Natural killer cell (primary cell): Measurements from ENCODE around the gene CWC27. TPM values are rescaled to one million over a fixed set of nuclear protein-coding genes. Genes with fewer than 3 reads are reported as not detected.

Source experiments
- ATAC-seq, 3 donors: fragments of 150-1000 bp in 2 of 3; fragments of 200-7000 bp in 1 of 3; cut with Tn5 transposase; 1 replicate in 1 of 3; 2 replicates in 2 of 3; pipeline ENCODE4 v1.10.0; 2021; ENCODE audit warnings: mild to moderate bottlenecking in 2 of 3, moderate library complexity in 2 of 3
- DNase-seq, 2 donors: peaks; one replicate each; pipeline versions ENCODE4 v3.0.0 to v3.0.0-alpha.2; 2013 to 2021; ENCODE audit warnings: mixed read lengths in 1 of 2
- H3K27ac ChIP-seq: one replicate; pipeline ENCODE4 v1.5.1; 2013; ENCODE audit warnings: mild to moderate bottlenecking, low read length
- H3K27me3 ChIP-seq: one replicate; pipeline ENCODE4 v1.6.1; 2013; ENCODE audit warnings: low read length; ENCODE audit not compliant: control insufficient read depth, insufficient read depth
- H3K36me3 ChIP-seq: one replicate; pipeline ENCODE4 v1.6.1; 2013; ENCODE audit warnings: low read length; ENCODE audit not compliant: control insufficient read depth, insufficient read depth
- H3K4me1 ChIP-seq: one replicate; pipeline ENCODE4 v1.6.1; 2013; ENCODE audit warnings: low read length; ENCODE audit not compliant: control insufficient read depth, insufficient read depth
- H3K4me3 ChIP-seq: one replicate; pipeline ENCODE4 v1.5.1; 2013; ENCODE audit warnings: low read length
- H3K9me3 ChIP-seq: one replicate; pipeline ENCODE4 v1.6.1; 2013; ENCODE audit warnings: low read length; ENCODE audit not compliant: control insufficient read depth, insufficient read depth
- H3K27ac Mint-ChIP-seq, 2 donors: one replicate each; pipeline ENCODE4 v1.8.0; 2022; ENCODE audit warnings: mild to moderate bottlenecking in 2 of 2, mixed read lengths in 2 of 2, moderate library complexity in 1 of 2
- H3K27me3 Mint-ChIP-seq, 2 donors: one replicate each; pipeline ENCODE4 v1.8.0; 2022; ENCODE audit warnings: low read depth in 2 of 2, mixed read lengths in 2 of 2
- H3K36me3 Mint-ChIP-seq: one replicate; pipeline ENCODE4 v1.8.0; 2022; ENCODE audit warnings: mixed read lengths
- H3K4me1 Mint-ChIP-seq, 2 donors: one replicate each; pipeline ENCODE4 v1.8.0; 2022; ENCODE audit warnings: mixed read lengths in 2 of 2
- H3K4me3 Mint-ChIP-seq: one replicate; pipeline ENCODE4 v1.8.0; 2022; ENCODE audit warnings: mild to moderate bottlenecking, moderate library complexity, mixed read lengths
- H3K9me3 Mint-ChIP-seq, 2 donors: one replicate each; pipeline ENCODE4 v1.8.0; 2022; ENCODE audit warnings: mixed read lengths in 2 of 2
- WGBS: methylation state at CpG from one replicate; pipeline ENCODE4 v1.1.7; 2013; ENCODE audit warnings: missing lambda C conversion rate; ENCODE audit not compliant: insufficient coverage; 5-methylcytosine and 5-hydroxymethylcytosine counted together
- intact Hi-C: fragments of 100-400 bp; cut with micrococcal nuclease; formaldehyde crosslinking; loops from one replicate; pipeline ENCODE4 v1.14.2; 2022
- total RNA-seq, 4 donors: library from RNA; stranded (reverse); fragments of 120-200 nt in 1 of 4; gene quantifications; one replicate each; pipeline versions ENCODE4 v1.2.3 to v1.2.4, GENCODE V29; 2013 to 2022
- TF ChIP-seq, protein P1 (sequence below): fragments of 200-600 bp; IDR thresholded peaks from one replicate; pipeline ENCODE4 v1.8.0; 2022; ENCODE audit warnings: antibody characterized with exemption

Gene CWC27
- total RNA-seq, 3 donors from 2014 or later (not counting 1 experiment from before 2014, with no cell fraction given): 21.6 to 26.3 (median 25.7) TPM

DNA sequence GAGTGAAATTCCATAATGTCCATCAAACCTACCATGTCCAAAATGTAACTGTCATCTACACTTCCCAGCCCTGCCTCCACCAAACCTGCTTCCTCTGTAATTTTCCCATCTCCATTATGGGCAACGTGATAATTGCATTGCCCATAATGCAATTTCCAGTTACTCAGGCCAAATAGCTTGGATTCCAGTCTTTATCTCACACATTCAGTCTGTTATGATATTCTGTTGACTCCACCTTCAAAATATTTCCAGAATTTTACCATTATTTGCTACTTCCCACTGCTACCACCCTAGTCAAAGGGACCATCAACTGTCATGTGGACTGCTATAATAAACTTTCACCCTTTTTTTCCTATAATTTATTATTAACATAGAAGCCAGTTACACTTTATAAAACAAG, 256.0 kb downstream of the CWC27 start:
- no peak overlapping the region for H3K27ac ChIP-seq
- H3K4me3 Mint-ChIP-seq: no peak overlapping the region
- TF ChIP-seq, protein P1, sequence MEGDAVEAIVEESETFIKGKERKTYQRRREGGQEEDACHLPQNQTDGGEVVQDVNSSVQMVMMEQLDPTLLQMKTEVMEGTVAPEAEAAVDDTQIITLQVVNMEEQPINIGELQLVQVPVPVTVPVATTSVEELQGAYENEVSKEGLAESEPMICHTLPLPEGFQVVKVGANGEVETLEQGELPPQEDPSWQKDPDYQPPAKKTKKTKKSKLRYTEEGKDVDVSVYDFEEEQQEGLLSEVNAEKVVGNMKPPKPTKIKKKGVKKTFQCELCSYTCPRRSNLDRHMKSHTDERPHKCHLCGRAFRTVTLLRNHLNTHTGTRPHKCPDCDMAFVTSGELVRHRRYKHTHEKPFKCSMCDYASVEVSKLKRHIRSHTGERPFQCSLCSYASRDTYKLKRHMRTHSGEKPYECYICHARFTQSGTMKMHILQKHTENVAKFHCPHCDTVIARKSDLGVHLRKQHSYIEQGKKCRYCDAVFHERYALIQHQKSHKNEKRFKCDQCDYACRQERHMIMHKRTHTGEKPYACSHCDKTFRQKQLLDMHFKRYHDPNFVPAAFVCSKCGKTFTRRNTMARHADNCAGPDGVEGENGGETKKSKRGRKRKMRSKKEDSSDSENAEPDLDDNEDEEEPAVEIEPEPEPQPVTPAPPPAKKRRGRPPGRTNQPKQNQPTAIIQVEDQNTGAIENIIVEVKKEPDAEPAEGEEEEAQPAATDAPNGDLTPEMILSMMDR: no peak
- no peak for ATAC-seq
- H3K9me3 Mint-ChIP-seq: no peaks in the 10 kb centered on the region
- H3K27me3 ChIP-seq: no peaks in the 10 kb centered on the region
- no peaks in the 10 kb centered on the region for H3K9me3 ChIP-seq
- H3K4me1 ChIP-seq: no peaks in the 10 kb centered on the region
- intact Hi-C loops: no loop called here
- H3K4me3 ChIP-seq: no peak overlapping the region
- H3K27me3 Mint-ChIP-seq: peaks cover 0 to 3% of the 10 kb centered on the region in 2 donors
- no peak for DNase-seq
- H3K36me3 ChIP-seq: no peaks in the 10 kb centered on the region
- 94% methylated on average over 1 of the region's 1 CpG for WGBS
- H3K36me3 Mint-ChIP-seq: no peaks in the 10 kb centered on the region
- H3K27ac Mint-ChIP-seq: no peak overlapping the region
- H3K4me1 Mint-ChIP-seq: peaks cover 13 to 19% of the 10 kb centered on the region in 2 donors

DNA sequence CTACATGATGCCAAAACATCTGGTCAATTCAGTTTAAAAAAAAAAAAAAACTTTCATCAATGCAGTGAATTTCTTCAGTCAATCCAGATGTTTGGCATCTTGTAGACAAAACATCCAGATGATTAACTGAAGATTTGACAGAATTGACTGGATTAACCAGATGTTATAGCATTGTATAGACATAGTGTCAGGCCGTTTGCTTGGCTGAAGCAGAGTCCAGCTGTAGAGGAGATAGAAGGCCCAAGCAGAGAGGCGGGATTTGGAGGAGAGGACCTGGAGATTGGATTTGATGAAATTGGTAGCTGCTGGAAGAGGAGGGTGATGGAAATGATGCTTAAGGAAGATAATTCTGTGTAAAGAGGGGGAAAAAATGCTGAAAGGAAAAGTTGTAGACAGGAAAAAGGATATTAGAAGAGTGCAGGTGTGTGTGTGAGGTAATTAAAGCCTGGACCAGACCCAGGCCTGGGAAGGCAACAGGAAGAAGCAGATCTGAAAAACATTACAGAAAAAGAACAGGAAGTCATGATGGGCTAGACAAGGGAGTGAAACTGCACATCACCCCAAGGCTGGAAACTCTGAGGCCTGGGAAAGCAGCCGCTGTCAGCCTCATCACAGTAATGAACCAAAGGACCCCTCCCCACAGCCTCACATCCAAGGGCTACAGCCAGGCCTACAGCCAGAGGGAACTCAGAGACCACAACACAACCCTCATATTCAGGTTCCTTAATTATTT, 258.3 kb downstream of the CWC27 start:
- Mint-ChIP-seq H3K27ac (no peak overlapping the region), H3K4me3 (no peak overlapping the region)
- no peak for ATAC-seq

DNA sequence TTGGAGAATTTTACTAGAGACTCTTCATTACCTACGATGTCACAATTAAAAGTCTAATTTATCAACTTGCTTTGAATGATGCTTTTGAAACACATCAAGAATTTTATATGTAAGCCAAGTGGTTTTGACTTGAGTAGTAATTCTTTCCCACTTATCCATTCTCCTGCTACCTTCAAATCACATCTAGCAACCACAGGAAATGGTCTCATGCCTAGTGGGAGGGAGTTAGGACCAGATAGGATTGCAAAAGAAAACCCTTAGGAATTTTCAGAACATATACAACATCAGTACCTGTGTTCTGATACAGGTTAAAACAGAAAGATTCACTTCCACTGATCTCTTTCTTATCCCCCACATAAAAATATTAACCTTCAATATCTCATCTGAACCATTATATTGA, 260.4 kb downstream of the CWC27 start:
- H3K9me3 ChIP-seq: no peaks in the 10 kb centered on the region
- Mint-ChIP-seq H3K9me3 (no peaks in the 10 kb centered on the region), H3K27me3 (peaks cover 0 to 8% of the 10 kb centered on the region in 2 donors), H3K27ac (no peak overlapping the region), H3K4me3 (no peak overlapping the region), H3K36me3 (no peaks in the 10 kb centered on the region), H3K4me1 (peaks cover 0 to 5% of the 10 kb centered on the region in 2 donors)
- no peaks in the 10 kb centered on the region for H3K36me3 ChIP-seq
- H3K27ac ChIP-seq: no peak overlapping the region
- intact Hi-C loops: no loop called here
- H3K4me3 ChIP-seq: no peak overlapping the region
- H3K4me1 ChIP-seq: no peaks in the 10 kb centered on the region
- ATAC-seq: no peak
- TF ChIP-seq, protein P1: no peak
- no peak for DNase-seq
- no peaks in the 10 kb centered on the region for H3K27me3 ChIP-seq
- no CpG with 5 or more reads among the region's 1 CpG for WGBS

More for the DNA sequence above, 258.3 kb downstream of the CWC27 start:
- no peaks in the 10 kb centered on the region for H3K27me3 ChIP-seq
- H3K36me3 ChIP-seq: no peaks in the 10 kb centered on the region
- WGBS: 85% methylated on average over 3 of the region's 3 CpGs
- no peak overlapping the region for H3K4me3 ChIP-seq
- intact Hi-C loops: no loop called here
- Mint-ChIP-seq H3K4me1 (peaks cover 0 to 4% of the 10 kb centered on the region in 2 donors), H3K27me3 (peaks cover 0 to 8% of the 10 kb centered on the region in 2 donors), H3K9me3 (no peaks in the 10 kb centered on the region), H3K36me3 (no peaks in the 10 kb centered on the region)
- no peaks in the 10 kb centered on the region for H3K4me1 ChIP-seq
- no peak for DNase-seq
- no peak overlapping the region for H3K27ac ChIP-seq
- H3K9me3 ChIP-seq: no peaks in the 10 kb centered on the region
- TF ChIP-seq, protein P1: no peak

DNA sequence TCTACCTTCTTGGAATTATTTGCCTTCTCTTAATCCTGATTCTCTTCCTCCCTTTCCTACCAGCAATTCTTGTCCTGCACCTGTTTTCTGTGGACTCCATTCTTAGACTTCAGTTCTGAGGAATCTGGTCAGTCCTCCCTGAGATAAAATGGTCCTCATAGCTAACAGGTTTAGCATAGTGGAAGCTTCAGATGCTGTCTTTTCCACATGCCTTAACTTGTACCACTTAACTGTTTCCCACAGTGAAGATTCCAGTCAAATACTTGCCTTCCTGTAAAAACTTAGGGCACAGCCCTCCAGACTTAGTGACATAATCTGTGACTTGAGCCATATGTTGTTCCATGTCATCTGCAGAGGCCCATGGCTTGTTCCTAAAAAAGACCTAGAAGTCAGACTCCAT, 261.3 kb downstream of the CWC27 start:
- Mint-ChIP-seq H3K4me3 (no peak overlapping the region), H3K27ac (no peak overlapping the region), H3K4me1 (peaks cover 0 to 14% of the 10 kb centered on the region in 2 donors), H3K27me3 (peaks cover 0 to 8% of the 10 kb centered on the region in 2 donors), H3K9me3 (no peaks in the 10 kb centered on the region), H3K36me3 (no peaks in the 10 kb centered on the region)
- Histone ChIP-seq H3K4me3 (no peak overlapping the region), H3K4me1 (peaks cover 5% of the 10 kb centered on the region), H3K27ac (no peak overlapping the region), H3K9me3 (no peaks in the 10 kb centered on the region), H3K27me3 (no peaks in the 10 kb centered on the region), H3K36me3 (no peaks in the 10 kb centered on the region)
- TF ChIP-seq, protein P1: no peak
- no peak for ATAC-seq
- intact Hi-C loops: no loop called here
- no peak for DNase-seq
